ENCODE data around the gene SLC39A10.
A peak's percentile ranks its signal among the peaks of the same experiment; 100 is the strongest.
"Not testable (repeated sequence)": the region's sequence is repeated elsewhere in the genome, so short reads cannot be mapped to it uniquely, and the experiment has no call there.

The SLC39A10 gene

GRCh38 chr2:195687320-195688086, 30.5 kb downstream of the SLC39A10 start:
- ATAC-seq (replicated peaks; ENCODE audit: extremely low read depth, poor library complexity, severe bottlenecking) (no peak), DNase-seq (ENCODE audit: low spot score in 2 of 2) (no peak)
- Mint-ChIP-seq H3K4me1 (peaks cover 46% of the 10 kb centered on the region), H3K27me3 (no peaks in the 10 kb centered on the region), H3K9me3 (peaks cover 9% of the 10 kb centered on the region), H3K27ac (ENCODE audit: low read depth) (no peak overlapping the region), H3K4me3 (no peak overlapping the region), H3K36me3 (ENCODE audit: insufficient read depth) (peaks cover 10% of the 10 kb centered on the region)

DNA sequence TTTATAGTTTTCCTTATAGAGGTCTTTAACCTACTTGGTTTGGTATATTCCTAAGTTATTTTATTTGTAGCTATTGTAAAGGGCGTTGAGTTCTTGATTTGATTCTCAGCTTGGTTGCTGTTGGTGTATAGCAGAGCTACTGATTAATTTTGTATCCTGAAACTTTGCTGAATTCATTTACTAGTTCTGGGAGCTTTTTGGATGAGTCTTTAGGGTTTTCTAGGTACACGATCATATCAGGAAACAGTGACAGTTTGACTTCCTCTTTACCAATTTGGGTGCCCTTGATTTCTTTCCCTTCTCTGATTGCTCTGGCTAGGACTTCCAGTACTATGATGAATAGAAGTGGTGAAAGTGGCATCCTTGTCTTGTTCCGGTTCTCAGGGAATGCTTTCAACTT, 35.5 kb downstream of the SLC39A10 start:
- DNase-seq (ENCODE audit: low spot score in 2 of 2); H3K27ac Mint-ChIP-seq (ENCODE audit: low read depth); H3K4me3 Mint-ChIP-seq; ATAC-seq (replicated peaks; ENCODE audit: extremely low read depth, poor library complexity, severe bottlenecking); H3K27me3 Mint-ChIP-seq; H3K36me3 Mint-ChIP-seq (ENCODE audit: insufficient read depth); H3K9me3 Mint-ChIP-seq: not testable (repeated sequence)
- H3K4me1 Mint-ChIP-seq, result peaks cover 55% of the 10 kb centered on the region

- H3K36me3 Mint-ChIP-seq (ENCODE audit: insufficient read depth), result peaks cover 6% of the 10 kb centered on the region
- no peaks in the 10 kb centered on the region for H3K27me3 Mint-ChIP-seq
- DNase-seq (ENCODE audit: low spot score in 2 of 2) (no peak), ATAC-seq (replicated peaks; ENCODE audit: extremely low read depth, poor library complexity, severe bottlenecking) (no peak)
- H3K9me3 Mint-ChIP-seq, result peaks cover 9% of the 10 kb centered on the region
- no peak overlapping the region for H3K4me3 Mint-ChIP-seq
- peaks cover 75% of the 10 kb centered on the region for H3K4me1 Mint-ChIP-seq
- no peak overlapping the region for H3K27ac Mint-ChIP-seq (ENCODE audit: low read depth)
Measured at GRCh38 chr2:195694553-195694952, 37.5 kb downstream of the SLC39A10 start.

DNA sequence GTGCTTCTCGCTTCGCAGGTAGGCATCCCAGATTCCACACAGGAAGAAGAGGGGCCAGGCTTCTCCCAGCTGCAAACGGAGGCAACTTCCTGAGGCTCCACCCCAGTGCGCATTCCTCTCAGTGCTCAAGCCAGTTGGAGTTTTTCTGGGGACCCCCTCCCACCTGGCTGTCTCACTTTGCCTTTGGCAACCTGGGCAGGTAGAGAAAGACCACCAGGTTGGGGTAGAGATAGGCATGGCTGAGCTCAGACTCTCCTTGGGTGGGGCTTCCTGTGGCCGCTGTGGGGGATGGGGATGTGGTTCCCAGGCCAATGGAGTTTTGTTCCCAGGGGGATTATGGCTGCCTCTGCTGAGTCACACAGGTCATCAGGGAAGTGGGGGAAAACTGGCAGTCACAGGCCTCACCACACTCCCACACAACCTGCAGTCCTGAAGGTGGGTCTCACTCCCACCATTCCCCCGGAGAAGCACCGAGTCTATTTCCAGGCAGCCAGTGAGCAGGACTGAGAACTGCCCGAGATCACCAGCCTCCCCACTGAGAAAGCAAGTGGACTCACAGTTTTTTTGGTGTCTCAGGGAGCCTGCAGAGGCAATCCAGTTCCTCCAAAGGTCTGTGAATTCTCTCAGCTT, 38.1 kb downstream of the SLC39A10 start:
- Mint-ChIP-seq H3K4me1 (peaks cover 75% of the 10 kb centered on the region), H3K4me3 (no peak overlapping the region), H3K27me3 (no peaks in the 10 kb centered on the region), H3K27ac (ENCODE audit: low read depth) (no peak overlapping the region), H3K36me3 (ENCODE audit: insufficient read depth) (peaks cover 6% of the 10 kb centered on the region), H3K9me3 (peaks cover 14% of the 10 kb centered on the region)
- ATAC-seq (replicated peaks; ENCODE audit: extremely low read depth, poor library complexity, severe bottlenecking) (no peak), DNase-seq (ENCODE audit: low spot score in 2 of 2) (no peak)

DNA sequence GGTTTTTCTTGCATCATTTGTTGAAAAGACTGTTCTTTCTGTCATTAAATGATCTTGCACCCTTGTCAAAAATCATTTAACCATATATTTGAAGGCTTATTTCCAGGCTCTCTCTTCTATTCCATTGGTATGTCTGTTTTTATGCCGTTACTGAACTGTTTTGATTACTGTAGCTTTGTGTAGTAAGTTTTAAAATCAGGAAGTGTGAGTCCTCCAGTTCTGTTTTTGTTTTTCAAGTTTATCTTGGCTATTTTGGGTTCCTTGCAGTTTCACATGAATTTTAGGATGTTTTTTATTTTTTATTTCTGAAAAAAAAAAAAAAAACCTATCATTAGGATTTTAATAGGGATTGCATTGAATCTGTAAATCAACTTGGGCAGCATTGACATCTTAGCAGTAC, 39.0 kb downstream of the SLC39A10 start:
- peaks cover 69% of the 10 kb centered on the region for H3K4me1 Mint-ChIP-seq
- H3K27me3 Mint-ChIP-seq, result no peaks in the 10 kb centered on the region
- H3K36me3 Mint-ChIP-seq (ENCODE audit: insufficient read depth), result peaks cover 4% of the 10 kb centered on the region
- H3K27ac Mint-ChIP-seq (ENCODE audit: low read depth), result no peak overlapping the region
- H3K9me3 Mint-ChIP-seq, result peaks cover 15% of the 10 kb centered on the region
- no peak for DNase-seq (ENCODE audit: low spot score in 2 of 2)
- no peak overlapping the region for H3K4me3 Mint-ChIP-seq
- no peak for ATAC-seq (replicated peaks; ENCODE audit: extremely low read depth, poor library complexity, severe bottlenecking)

- ATAC-seq (replicated peaks; ENCODE audit: extremely low read depth, poor library complexity, severe bottlenecking) (no peak), DNase-seq (ENCODE audit: low spot score in 2 of 2) (no peak)
- Mint-ChIP-seq H3K27me3 (no peaks in the 10 kb centered on the region), H3K9me3 (peaks cover 18% of the 10 kb centered on the region), H3K36me3 (ENCODE audit: insufficient read depth) (peaks cover 4% of the 10 kb centered on the region), H3K27ac (ENCODE audit: low read depth) (no peak overlapping the region), H3K4me3 (no peak overlapping the region), H3K4me1 (peaks cover 62% of the 10 kb centered on the region)
Measured at GRCh38 chr2:195697681-195698220, 40.7 kb downstream of the SLC39A10 start.

DNA sequence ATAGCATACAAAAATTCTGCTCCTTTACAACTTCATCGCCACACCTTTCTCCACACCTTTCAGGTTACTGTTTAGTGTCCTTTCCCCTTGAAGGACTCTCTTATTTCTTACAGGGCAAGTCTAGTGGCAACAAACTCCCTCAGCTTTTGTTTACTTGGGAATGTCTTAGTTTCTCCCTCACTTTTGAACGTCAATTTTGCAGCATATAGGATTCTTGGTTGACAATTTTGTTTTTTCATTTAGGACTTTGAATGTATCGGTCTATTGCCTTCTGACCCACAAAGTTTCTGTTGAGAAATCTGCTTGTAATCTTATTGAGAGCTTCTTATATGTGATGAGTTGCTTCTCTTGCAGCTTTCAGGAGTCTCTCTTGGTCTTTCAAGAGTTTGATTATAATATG, 43.5 kb downstream of the SLC39A10 start:
- H3K27me3 Mint-ChIP-seq, result no peaks in the 10 kb centered on the region
- H3K9me3 Mint-ChIP-seq, result peaks cover 18% of the 10 kb centered on the region
- H3K27ac Mint-ChIP-seq (ENCODE audit: low read depth), result no peak overlapping the region

GRCh38 chr2:195706161-195706900, 49.3 kb downstream of the SLC39A10 start:
- no peak for DNase-seq (ENCODE audit: low spot score in 2 of 2)
- Mint-ChIP-seq H3K9me3 (peaks cover under 1% of the 10 kb centered on the region), H3K36me3 (ENCODE audit: insufficient read depth) (peaks cover 6% of the 10 kb centered on the region), H3K4me1 (peaks cover 27% of the 10 kb centered on the region), H3K4me3 (no peak overlapping the region), H3K27me3 (no peaks in the 10 kb centered on the region), H3K27ac (ENCODE audit: low read depth) (no peak overlapping the region)
- ATAC-seq (replicated peaks; ENCODE audit: extremely low read depth, poor library complexity, severe bottlenecking), result no peak

More for the DNA sequence above, 43.5 kb downstream of the SLC39A10 start:
- Mint-ChIP-seq H3K36me3 (ENCODE audit: insufficient read depth) (peaks cover 4% of the 10 kb centered on the region), H3K4me1 (peaks cover 57% of the 10 kb centered on the region), H3K4me3 (no peak overlapping the region)
- no peak for DNase-seq (ENCODE audit: low spot score in 2 of 2)
- ATAC-seq (replicated peaks; ENCODE audit: extremely low read depth, poor library complexity, severe bottlenecking), result no peak

GRCh38 chr2:195709901-195710806, 53.1 kb downstream of the SLC39A10 start:
- ATAC-seq (replicated peaks; ENCODE audit: extremely low read depth, poor library complexity, severe bottlenecking) (no peak), DNase-seq (ENCODE audit: low spot score in 2 of 2) (no peak)
- H3K36me3 Mint-ChIP-seq (ENCODE audit: insufficient read depth), result peaks cover 25% of the 10 kb centered on the region
- H3K4me1 Mint-ChIP-seq, result peaks cover 11% of the 10 kb centered on the region
- H3K4me3 Mint-ChIP-seq, result no peak overlapping the region
- H3K27ac Mint-ChIP-seq (ENCODE audit: low read depth), result no peak overlapping the region
- no peaks in the 10 kb centered on the region for H3K27me3 Mint-ChIP-seq
- H3K9me3 Mint-ChIP-seq, result no peaks in the 10 kb centered on the region

- no peaks in the 10 kb centered on the region for H3K9me3 Mint-ChIP-seq
- no peak overlapping the region for H3K27ac Mint-ChIP-seq (ENCODE audit: low read depth)
- H3K27me3 Mint-ChIP-seq, result no peaks in the 10 kb centered on the region
- DNase-seq (ENCODE audit: low spot score in 2 of 2) (no peak), ATAC-seq (replicated peaks; ENCODE audit: extremely low read depth, poor library complexity, severe bottlenecking) (no peak)
- no peak overlapping the region for H3K4me3 Mint-ChIP-seq
- peaks cover 10% of the 10 kb centered on the region for H3K4me1 Mint-ChIP-seq
- peaks cover 34% of the 10 kb centered on the region for H3K36me3 Mint-ChIP-seq (ENCODE audit: insufficient read depth)
Measured at GRCh38 chr2:195711478-195711877, 54.5 kb downstream of the SLC39A10 start.

- Mint-ChIP-seq H3K4me3 (no peak overlapping the region), H3K36me3 (ENCODE audit: insufficient read depth) (peaks cover 51% of the 10 kb centered on the region), H3K9me3 (no peaks in the 10 kb centered on the region), H3K4me1 (peaks cover 12% of the 10 kb centered on the region), H3K27ac (ENCODE audit: low read depth) (no peak overlapping the region), H3K27me3 (no peaks in the 10 kb centered on the region)
- no peak for DNase-seq (ENCODE audit: low spot score in 2 of 2)
- ATAC-seq (replicated peaks; ENCODE audit: extremely low read depth, poor library complexity, severe bottlenecking), result no peak
Measured at GRCh38 chr2:195716466-195716865, 59.4 kb downstream of the SLC39A10 start.

DNA sequence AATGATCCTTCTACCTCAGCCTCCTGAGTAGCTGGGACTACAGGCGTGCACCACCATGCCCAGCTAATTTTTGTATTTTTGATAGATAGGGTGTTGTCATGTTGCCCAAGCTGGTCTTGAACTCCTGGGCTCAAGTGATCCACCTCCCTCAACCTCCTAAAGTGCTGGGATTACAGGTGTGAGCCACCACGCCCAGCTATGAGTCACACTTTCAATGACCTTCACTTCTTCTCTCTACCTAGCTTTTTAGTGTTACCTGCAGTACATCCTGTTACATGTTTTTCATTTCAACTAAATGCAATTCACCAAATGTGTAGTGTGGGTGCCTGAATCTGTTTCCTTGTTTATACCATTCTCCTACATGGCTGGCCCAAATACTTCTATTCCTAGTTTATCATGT, 64.0 kb downstream of the SLC39A10 start:
- DNase-seq (ENCODE audit: low spot score in 2 of 2) (no peak), ATAC-seq (replicated peaks; ENCODE audit: extremely low read depth, poor library complexity, severe bottlenecking) (no peak)
- H3K27me3 Mint-ChIP-seq, result no peaks in the 10 kb centered on the region
- H3K27ac Mint-ChIP-seq (ENCODE audit: low read depth), result peak overlapping the region; percentile 68
- peaks cover 8% of the 10 kb centered on the region for H3K4me1 Mint-ChIP-seq
- no peak overlapping the region for H3K4me3 Mint-ChIP-seq
- H3K9me3 Mint-ChIP-seq, result no peaks in the 10 kb centered on the region
- H3K36me3 Mint-ChIP-seq (ENCODE audit: insufficient read depth), result peaks cover 40% of the 10 kb centered on the region
